IMR-90 (cell line): ENCODE data around the gene CSTA. TPM values are rescaled to one million over a fixed set of nuclear protein-coding genes. Genes with fewer than 3 reads are reported as not detected.

Experiments
- ATAC-seq: fragments of 200-7000 bp; cut with Tn5 transposase; 2 replicates; pipeline ENCODE4 v1.9.1; 2020; ENCODE audit warnings: low read depth, mild to moderate bottlenecking, moderate library complexity
- BruUV-seq: library from RNA; stranded (reverse); fragments of 400-500 nt; replicated peaks from 2 replicates; lab custom pipeline; 2021; lab: Mats Ljungman, UMichigan
- CTCF ChIA-PET: fragments of 300-600 bp; formaldehyde crosslinking; extraction: SDS; loops from one replicate; lab custom pipeline; 2021; ENCODE audit warnings: antibody characterized with exemption; lab: Yijun Ruan, JAX
- POLR2A ChIA-PET: fragments of 300-600 bp; sonication (Branson Sonifier 250); formaldehyde crosslinking; loops from one replicate; lab custom pipeline; 2022; ENCODE audit warnings: antibody characterized with exemption; ENCODE audit not compliant: unreplicated experiment; lab: Charles Lee
- DNase-seq: peaks from one replicate; pipeline ENCODE4 v3.0.0; 2013
- H2AFZ ChIP-seq: replicated peaks from 2 replicates; pipeline ENCODE3; 2013; ENCODE audit warnings: low read length, mild to moderate bottlenecking; ENCODE audit not compliant: poor library complexity
- H2AK5ac ChIP-seq: 2 replicates; pipeline ENCODE4 v1.6.1; 2013; ENCODE audit warnings: low read depth, low read length, inconsistent platforms
- H2AK9ac ChIP-seq: replicated peaks from 2 replicates; pipeline ENCODE3; 2013; ENCODE audit warnings: mild to moderate bottlenecking, low read depth, low read length, moderate library complexity; ENCODE audit not compliant: poor library complexity
- H2BK120ac ChIP-seq: 2 replicates; pipeline ENCODE4 v1.6.1; 2013; ENCODE audit warnings: low read depth, low read length, inconsistent platforms
- H2BK15ac ChIP-seq: 3 replicates; pipeline ENCODE4 v1.6.1; 2013; ENCODE audit warnings: low read depth, low read length, inconsistent platforms
- H2BK20ac ChIP-seq: 2 replicates; pipeline ENCODE4 v1.6.1; 2013; ENCODE audit warnings: low read depth, mild to moderate bottlenecking, inconsistent platforms, low read length, moderate library complexity
- H2BK5ac ChIP-seq: 2 replicates; pipeline ENCODE4 v1.6.1; 2013; ENCODE audit warnings: mild to moderate bottlenecking, low read depth, low read length, inconsistent platforms; ENCODE audit not compliant: poor library complexity, severe bottlenecking
- H3K14ac ChIP-seq: replicated peaks from 2 replicates; pipeline ENCODE4 v1.6.1; 2013; ENCODE audit warnings: low read depth, low read length, inconsistent platforms
- H3K18ac ChIP-seq: 2 replicates; pipeline ENCODE4 v1.6.1; 2013; ENCODE audit warnings: low read depth, low read length, control low read depth
- H3K23ac ChIP-seq: 2 replicates; pipeline ENCODE4 v1.6.1; 2013; ENCODE audit warnings: low read depth, low read length, inconsistent platforms
- H3K27ac ChIP-seq: 2 replicates; pipeline ENCODE4 v1.5.1; 2013; ENCODE audit warnings: mild to moderate bottlenecking, control low read depth, low read length; ENCODE audit not compliant: insufficient read depth
- H3K27me3 ChIP-seq: 2 replicates; pipeline ENCODE4 v1.6.1; 2013; ENCODE audit warnings: low read length; ENCODE audit not compliant: control insufficient read depth, insufficient read depth
- H3K36me3 ChIP-seq: 2 replicates; pipeline ENCODE4 v1.6.1; 2013; ENCODE audit warnings: low read length, mixed read lengths; ENCODE audit not compliant: control insufficient read depth, insufficient read depth
- H3K4ac ChIP-seq: 2 replicates; pipeline ENCODE4 v1.6.1; 2013; ENCODE audit warnings: low read depth, low read length, inconsistent platforms
- H3K4me1 ChIP-seq: 2 replicates; pipeline ENCODE4 v1.6.1; 2013; ENCODE audit warnings: low read length, mixed read lengths; ENCODE audit not compliant: control insufficient read depth, insufficient read depth
- H3K4me2 ChIP-seq: 2 replicates; pipeline ENCODE4 v1.6.1; 2013; ENCODE audit warnings: low read depth, mild to moderate bottlenecking, control low read depth, low read length, moderate library complexity
- H3K4me3 ChIP-seq: 2 replicates; pipeline ENCODE4 v1.5.1; 2013; ENCODE audit warnings: low read depth, mild to moderate bottlenecking, control low read depth, low read length, moderate library complexity; ENCODE audit not compliant: insufficient read depth
- H3K56ac ChIP-seq: 2 replicates; pipeline ENCODE4 v1.6.1; 2013; ENCODE audit warnings: low read length, inconsistent platforms; ENCODE audit not compliant: insufficient read depth; ENCODE audit errors: extremely low read depth
- H3K79me1 ChIP-seq, 2 experiments: 2 replicates each; pipeline ENCODE4 v1.6.1; 2013; ENCODE audit warnings: low read length in 2 of 2, inconsistent platforms in 1 of 2, low read depth in 1 of 2
- H3K9ac ChIP-seq: 2 replicates; pipeline ENCODE4 v1.6.1; 2013; ENCODE audit warnings: low read depth, low read length, control low read depth
- H3K9me1 ChIP-seq: 2 replicates; pipeline ENCODE4 v1.6.1; 2013; ENCODE audit warnings: low read length, inconsistent platforms; ENCODE audit not compliant: insufficient read depth
- H3K9me3 ChIP-seq: 2 replicates; pipeline ENCODE4 v1.6.1; 2013; ENCODE audit warnings: low read length; ENCODE audit not compliant: control insufficient read depth, insufficient read depth
- H4K20me1 ChIP-seq: 2 replicates; pipeline ENCODE4 v1.6.1; 2013; ENCODE audit warnings: low read length, inconsistent platforms; ENCODE audit not compliant: insufficient read depth
- H4K5ac ChIP-seq: 2 replicates; pipeline ENCODE4 v1.6.1; 2013; ENCODE audit warnings: mild to moderate bottlenecking, low read depth, low read length, control low read depth
- H4K8ac ChIP-seq, 2 experiments: 2 replicates each; pipeline ENCODE4 v1.6.1; 2013; ENCODE audit warnings: low read depth in 2 of 2, low read length in 2 of 2, control low read depth in 1 of 2, inconsistent platforms in 1 of 2
- H4K91ac ChIP-seq: 2 replicates; pipeline ENCODE4 v1.6.1; 2013; ENCODE audit warnings: low read depth, low read length, inconsistent platforms; ENCODE audit not compliant: insufficient read depth
- BHLHE40 ChIP-seq: fragments of 150-350 bp; IDR thresholded peaks from 2 replicates; pipeline ENCODE4 v1.6.1; 2016; ENCODE audit warnings: mild to moderate bottlenecking, low read depth, low read length
- CHD1 ChIP-seq: IDR thresholded peaks from 2 replicates; pipeline ENCODE4 v1.6.1; 2012; ENCODE audit warnings: low read depth, low read length, improper control_type of control experiment
- MAZ ChIP-seq: IDR thresholded peaks from 2 replicates; pipeline ENCODE4 v1.6.1; 2012; ENCODE audit warnings: low read depth, mild to moderate bottlenecking, low read length, improper control_type of control experiment, moderate library complexity, borderline replicate concordance
- NFE2L2 ChIP-seq: fragments of 150-350 bp; IDR thresholded peaks from 2 replicates; pipeline ENCODE4 v1.6.1; 2016; ENCODE audit warnings: low read depth, mild to moderate bottlenecking, low read length
- RAD21 ChIP-seq: IDR thresholded peaks from 2 replicates; pipeline ENCODE4 v1.6.1; 2012; ENCODE audit warnings: low read length, improper control_type of control experiment
- WGBS, 2 experiments: methylation state at CpG; one replicate each; pipeline versions ENCODE4 v1.1.5 to v1.1.7; 2013; ENCODE audit warnings: missing lambda C conversion rate in 2 of 2; ENCODE audit not compliant: insufficient read length in 1 of 2; ENCODE audit errors: extremely low coverage in 2 of 2; 5-methylcytosine and 5-hydroxymethylcytosine counted together
- dilution Hi-C: fragments of 300-500 bp; cut with HindIII; formaldehyde crosslinking; loops from one replicate; pipeline ENCODE4 v1.14.3; 2018; ENCODE audit warnings: low sequenced_read_pairs; ENCODE audit not compliant: unreplicated experiment
- in situ Hi-C: fragments of 300-500 bp; cut with MboI; formaldehyde crosslinking; loops from 3 replicates; pipeline ENCODE4 v1.14.3; 2019; ENCODE audit warnings: low sequenced_read_pairs, inconsistent platforms, mixed read lengths
- intact Hi-C: fragments of 100-400 bp; cut with micrococcal nuclease; formaldehyde crosslinking; loops from 2 replicates; pipeline ENCODE4 v1.10.0; 2022
- polyA plus RNA-seq, 3 experiments: library from polyadenylated mRNA; depleted of rRNA; stranded (reverse); fragments of >200 nt; gene quantifications; 2 replicates each; pipeline ENCODE4 v1.2.3, GENCODE V29; 2012; ENCODE audit warnings: low replicate concordance in 1 of 3
- total RNA-seq: library from RNA; depleted of rRNA; stranded (reverse); fragments of >200 nt; gene quantifications from 2 replicates; pipeline ENCODE4 v1.2.3, GENCODE V29; 2012
- TF ChIP-seq, protein P1 (sequence below): conservative IDR thresholded peaks from 2 replicates; pipeline ENCODE4 v1.5.1; 2012; ENCODE audit warnings: mild to moderate bottlenecking, low read depth, low read length, improper control_type of control experiment

The CSTA gene
- total and polyA plus RNA-seq, 2 of the 4 experiments (the other 2 are of a cell fraction), result 0.17 TPM; not detected in 1

DNA sequence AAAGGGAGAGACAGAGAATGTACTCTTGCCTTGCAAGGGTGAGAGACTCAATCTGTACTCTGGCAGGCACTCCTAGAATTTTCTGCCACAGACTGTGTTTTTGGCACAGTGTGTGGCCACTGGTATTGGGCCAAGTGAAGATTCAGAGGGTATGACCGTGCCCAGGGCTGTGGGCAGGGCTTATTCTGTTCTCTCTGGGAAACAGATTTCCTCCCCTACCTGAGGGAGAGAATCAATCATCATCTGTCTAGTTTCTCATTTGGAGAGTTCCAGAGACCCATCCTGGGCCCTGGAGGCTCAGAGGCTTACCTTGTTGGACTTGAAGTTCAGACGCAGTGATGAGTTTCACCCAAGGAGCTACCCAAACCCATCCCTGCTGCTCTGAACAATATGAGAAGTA lies 28.2 kb downstream of the CSTA start:
- Histone ChIP-seq H3K79me1 (no peaks in the 10 kb centered on the region), H2BK5ac (no peak overlapping the region), H3K9me3 (no peaks in the 10 kb centered on the region), H3K4me2 (no peak overlapping the region), H2BK15ac (no peak overlapping the region), H3K4me1 (peaks cover 3% of the 10 kb centered on the region), H4K8ac (no peak overlapping the region), H3K9ac (no peak overlapping the region), H3K14ac (no peak overlapping the region), H3K23ac (no peak overlapping the region), H2AK9ac (no peak overlapping the region), H2AK5ac (no peak overlapping the region), H3K4me3 (no peak overlapping the region), H3K27me3 (no peaks in the 10 kb centered on the region), H4K91ac (no peak overlapping the region), H3K18ac (no peak overlapping the region), H3K36me3 (no peaks in the 10 kb centered on the region), H2AFZ (no peak overlapping the region), H3K56ac (no peak overlapping the region), H3K27ac (no peak overlapping the region), H4K20me1 (no peaks in the 10 kb centered on the region), H3K9me1 (no peaks in the 10 kb centered on the region), H3K4ac (no peak overlapping the region), H2BK120ac (no peak overlapping the region), H2BK20ac (no peak overlapping the region), H4K5ac (no peak overlapping the region)
- POLR2A ChIA-PET, result no interaction called here
- WGBS, 2 experiments, result no CpG with 5 or more reads among the region's 2 CpGs
- TF ChIP-seq MAZ, result no peak
- no peak for TF ChIP-seq NFE2L2
- no peak for TF ChIP-seq RAD21
- TF ChIP-seq BHLHE40, result no peak
- TF ChIP-seq, protein P1, sequence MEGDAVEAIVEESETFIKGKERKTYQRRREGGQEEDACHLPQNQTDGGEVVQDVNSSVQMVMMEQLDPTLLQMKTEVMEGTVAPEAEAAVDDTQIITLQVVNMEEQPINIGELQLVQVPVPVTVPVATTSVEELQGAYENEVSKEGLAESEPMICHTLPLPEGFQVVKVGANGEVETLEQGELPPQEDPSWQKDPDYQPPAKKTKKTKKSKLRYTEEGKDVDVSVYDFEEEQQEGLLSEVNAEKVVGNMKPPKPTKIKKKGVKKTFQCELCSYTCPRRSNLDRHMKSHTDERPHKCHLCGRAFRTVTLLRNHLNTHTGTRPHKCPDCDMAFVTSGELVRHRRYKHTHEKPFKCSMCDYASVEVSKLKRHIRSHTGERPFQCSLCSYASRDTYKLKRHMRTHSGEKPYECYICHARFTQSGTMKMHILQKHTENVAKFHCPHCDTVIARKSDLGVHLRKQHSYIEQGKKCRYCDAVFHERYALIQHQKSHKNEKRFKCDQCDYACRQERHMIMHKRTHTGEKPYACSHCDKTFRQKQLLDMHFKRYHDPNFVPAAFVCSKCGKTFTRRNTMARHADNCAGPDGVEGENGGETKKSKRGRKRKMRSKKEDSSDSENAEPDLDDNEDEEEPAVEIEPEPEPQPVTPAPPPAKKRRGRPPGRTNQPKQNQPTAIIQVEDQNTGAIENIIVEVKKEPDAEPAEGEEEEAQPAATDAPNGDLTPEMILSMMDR, result no peak
- no peak for TF ChIP-seq CHD1
- ATAC-seq (no peak), DNase-seq (no peak)
- dilution Hi-C loops (no loop called here), intact Hi-C loops (loop anchor here (10.0 kb wide), 1 partner anchor 548 kb away; no protein-coding TSS in a partner anchor), in situ Hi-C loops (loop anchor here (10.0 kb wide), 1 partner anchor 248 kb away; no protein-coding TSS in a partner anchor)
- no TSS peak for BruUV-seq
- CTCF ChIA-PET, result no interaction called here
